Measurements from ENCODE around the gene MYOCD.

DNA sequence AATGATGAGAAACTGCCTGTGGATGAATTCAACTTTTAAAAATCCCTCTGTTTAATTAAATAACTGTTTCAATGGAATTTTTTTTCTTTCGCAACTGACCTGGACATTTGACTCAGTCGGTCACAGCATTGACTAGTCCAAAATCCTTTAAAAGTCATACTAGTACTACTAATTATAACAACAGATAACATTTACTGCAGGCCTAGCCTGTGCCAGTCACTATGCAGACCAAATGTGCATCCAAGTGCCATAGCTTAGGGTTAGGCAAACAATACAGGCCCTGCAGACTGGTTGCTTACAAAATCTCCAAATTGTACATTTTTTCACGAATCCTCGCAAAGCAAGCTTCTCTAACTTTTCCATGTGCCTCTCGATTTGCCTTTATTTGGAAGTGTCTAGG is 56.6 kb downstream of the MYOCD start:
- TF ChIP-seq, protein P1, sequence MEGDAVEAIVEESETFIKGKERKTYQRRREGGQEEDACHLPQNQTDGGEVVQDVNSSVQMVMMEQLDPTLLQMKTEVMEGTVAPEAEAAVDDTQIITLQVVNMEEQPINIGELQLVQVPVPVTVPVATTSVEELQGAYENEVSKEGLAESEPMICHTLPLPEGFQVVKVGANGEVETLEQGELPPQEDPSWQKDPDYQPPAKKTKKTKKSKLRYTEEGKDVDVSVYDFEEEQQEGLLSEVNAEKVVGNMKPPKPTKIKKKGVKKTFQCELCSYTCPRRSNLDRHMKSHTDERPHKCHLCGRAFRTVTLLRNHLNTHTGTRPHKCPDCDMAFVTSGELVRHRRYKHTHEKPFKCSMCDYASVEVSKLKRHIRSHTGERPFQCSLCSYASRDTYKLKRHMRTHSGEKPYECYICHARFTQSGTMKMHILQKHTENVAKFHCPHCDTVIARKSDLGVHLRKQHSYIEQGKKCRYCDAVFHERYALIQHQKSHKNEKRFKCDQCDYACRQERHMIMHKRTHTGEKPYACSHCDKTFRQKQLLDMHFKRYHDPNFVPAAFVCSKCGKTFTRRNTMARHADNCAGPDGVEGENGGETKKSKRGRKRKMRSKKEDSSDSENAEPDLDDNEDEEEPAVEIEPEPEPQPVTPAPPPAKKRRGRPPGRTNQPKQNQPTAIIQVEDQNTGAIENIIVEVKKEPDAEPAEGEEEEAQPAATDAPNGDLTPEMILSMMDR (IDR thresholded peaks at IDR 0.05) = no peak
- TF ChIP-seq EP300 (IDR thresholded peaks at IDR 0.05) (no peak), POLR2AphosphoS5 (IDR thresholded peaks at IDR 0.05) (no peak)

Data from suprapubic skin (tissue), 4 donors.